ENCODE data around the gene TMPRSS13. TPM values are rescaled to one million over a fixed set of nuclear protein-coding genes. Genes with fewer than 3 reads are reported as not detected.

The TMPRSS13 gene
- total RNA-seq, 1 donor from 2014 or later, result 1.9 TPM

DNA sequence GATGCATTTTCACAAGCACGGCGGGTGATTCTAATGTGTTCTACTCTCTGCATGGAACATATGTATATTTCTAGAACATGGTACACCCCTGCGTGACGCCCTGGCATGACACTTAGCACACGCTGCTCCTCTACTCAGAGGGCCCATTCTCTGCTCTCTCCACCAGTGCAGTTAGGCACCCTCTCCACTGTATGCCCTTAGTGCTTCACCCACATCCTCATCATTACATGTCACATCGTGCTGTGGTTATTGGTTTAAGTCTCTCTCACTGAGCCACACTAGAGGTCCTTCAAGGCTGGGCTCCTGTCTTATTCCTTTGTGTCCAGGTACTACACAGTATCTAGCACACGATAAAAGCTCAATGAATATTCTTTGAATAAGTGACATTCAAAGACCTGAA, 16.7 kb downstream of the TMPRSS13 start:
- DNase-seq (ENCODE audit: low spot score), result no peak

DNA sequence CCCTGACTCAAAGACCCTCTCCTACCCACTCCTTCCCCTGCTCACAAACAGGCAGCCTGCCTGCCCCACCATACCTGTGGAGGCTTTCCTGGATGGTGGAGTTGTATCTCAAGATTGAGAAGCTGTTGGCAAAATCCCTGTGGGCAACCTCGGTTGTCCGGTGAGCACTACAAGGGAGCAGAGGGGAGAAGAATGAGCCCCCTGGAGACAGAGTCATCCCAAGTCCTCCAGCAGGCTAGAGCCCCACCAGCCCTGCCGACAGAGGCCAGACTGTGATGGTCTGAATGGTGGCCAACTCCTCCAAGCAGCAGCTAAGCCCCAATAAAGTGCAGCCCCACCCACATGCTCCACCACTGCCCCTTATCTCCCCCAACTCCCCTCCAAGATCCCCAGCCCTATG, 17.5 kb downstream of the TMPRSS13 start:
- no peak for DNase-seq (ENCODE audit: low spot score)

DNA sequence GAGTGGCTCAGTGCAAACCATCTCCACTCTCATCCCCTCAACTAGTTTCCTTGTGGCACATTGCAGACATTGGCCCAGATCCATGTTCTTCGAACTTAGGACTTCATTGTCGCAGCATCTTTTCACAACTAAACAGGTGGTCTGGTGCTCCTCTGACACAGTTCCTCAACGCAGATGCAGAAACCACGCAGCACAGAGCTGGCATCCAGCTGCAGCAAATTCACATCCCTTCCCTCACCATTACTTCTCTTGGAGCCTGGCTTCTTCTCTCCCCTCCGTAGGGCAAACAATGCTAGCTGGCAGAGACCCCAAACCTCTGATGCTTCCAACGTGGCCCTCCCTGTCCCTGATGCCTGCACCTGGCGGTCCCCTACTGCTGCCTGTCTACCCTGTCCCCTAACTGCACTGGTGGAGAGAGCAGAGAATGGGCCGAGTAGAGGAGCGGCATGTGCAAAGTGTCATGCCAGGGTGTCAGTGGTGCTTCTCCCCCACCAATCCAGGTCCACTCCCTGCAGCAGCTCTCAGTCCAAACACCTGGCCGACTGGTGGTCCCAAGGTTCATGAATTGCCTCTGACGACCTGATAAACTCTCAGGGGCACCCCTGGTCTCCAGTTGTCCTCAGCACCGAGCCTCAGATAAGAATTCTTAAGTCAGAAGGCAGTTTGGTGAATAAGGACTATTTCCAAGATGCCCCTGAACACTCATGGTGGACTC, 18.1 kb downstream of the TMPRSS13 start:
- no peak for DNase-seq (ENCODE audit: low spot score)

DNA sequence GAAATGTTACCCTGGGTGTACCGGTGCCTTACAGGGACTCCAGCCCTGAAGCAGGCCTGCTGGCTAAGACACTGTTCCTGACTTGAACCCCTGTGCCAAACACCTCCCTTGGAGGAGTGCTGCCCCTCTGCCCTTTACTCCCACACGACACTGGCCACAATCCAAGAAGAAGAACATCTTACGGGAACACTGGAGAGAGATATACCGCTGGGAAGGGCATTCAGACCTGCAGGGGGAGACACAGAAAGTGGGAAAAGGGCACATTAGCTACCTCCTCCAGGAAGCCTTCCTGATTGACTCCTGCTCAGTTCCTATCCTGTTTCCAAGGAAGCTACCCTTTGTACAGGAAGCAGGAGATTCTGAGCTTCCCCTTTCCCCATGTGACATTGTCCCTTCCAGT, 18.7 kb downstream of the TMPRSS13 start:
- DNase-seq (ENCODE audit: low spot score), result no peak

DNA sequence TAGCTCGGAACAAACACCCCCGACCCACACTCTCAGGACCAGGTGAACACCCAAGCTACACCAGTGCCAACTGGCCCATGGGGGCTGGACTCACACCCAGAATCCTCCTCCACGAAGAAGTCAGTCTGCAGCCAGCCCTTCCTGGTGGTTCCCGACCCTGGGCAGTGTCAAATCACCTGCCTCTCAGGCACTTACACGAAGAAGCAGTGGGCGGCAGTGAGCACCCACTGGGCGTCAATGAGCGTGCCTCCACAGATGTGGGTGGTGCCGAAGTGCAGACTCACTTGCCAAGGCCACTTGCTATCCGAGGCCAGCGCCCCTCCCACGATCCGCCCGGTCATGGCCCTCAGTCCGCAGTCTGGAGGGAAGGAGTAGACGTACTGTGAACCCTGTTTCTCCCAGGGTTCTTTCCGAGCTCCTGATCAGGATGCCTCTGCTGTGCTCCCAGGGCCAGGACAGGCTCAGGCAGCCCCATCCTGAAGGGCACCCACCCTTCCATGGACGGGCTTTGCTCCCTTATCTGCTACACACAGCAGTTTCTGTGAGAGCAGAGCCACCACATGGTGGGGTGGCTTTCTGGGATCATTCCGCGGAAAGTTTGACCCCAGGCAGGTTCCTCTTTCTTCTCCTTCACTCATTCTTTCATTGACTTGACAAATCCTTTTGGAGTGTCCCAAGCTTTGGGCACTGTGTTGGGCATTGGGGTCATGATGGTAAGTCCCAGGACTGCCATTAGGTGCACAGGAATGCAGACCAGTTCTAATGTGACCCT, 19.4 kb downstream of the TMPRSS13 start:
- DNase-seq (ENCODE audit: low spot score), result no peak

DNA sequence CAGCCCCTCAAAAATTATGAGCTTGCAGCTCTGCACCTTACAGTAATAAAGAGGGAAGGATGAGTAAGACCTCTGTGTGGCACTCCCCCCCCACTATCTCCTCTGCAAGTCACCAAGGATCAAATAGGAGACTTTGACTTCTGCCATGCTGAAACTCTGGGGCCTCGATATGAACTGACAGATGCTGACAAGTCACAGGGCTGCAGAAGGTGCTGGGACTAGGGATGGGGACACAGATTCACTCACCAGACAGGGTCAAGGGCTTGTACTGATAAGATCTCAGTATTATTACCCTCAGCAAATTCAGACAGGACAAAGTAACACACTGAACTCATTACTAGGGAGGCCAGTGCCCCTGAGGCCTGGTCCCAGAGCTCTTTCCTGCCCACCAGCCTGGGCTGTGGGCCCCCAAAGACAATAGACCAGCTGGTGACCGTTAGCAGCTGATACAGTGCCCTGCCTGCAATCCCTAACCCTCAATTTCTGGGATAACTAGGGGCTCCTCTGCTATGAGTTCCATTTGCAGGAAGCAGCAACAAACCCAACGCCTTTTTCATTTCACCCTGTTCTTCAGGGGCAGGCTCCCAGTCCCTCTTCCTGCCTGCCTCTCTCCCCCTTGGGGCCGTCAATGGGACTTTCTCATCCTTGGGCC, 20.1 kb downstream of the TMPRSS13 start:
- DNase-seq (ENCODE audit: low spot score), result no peak

DNA sequence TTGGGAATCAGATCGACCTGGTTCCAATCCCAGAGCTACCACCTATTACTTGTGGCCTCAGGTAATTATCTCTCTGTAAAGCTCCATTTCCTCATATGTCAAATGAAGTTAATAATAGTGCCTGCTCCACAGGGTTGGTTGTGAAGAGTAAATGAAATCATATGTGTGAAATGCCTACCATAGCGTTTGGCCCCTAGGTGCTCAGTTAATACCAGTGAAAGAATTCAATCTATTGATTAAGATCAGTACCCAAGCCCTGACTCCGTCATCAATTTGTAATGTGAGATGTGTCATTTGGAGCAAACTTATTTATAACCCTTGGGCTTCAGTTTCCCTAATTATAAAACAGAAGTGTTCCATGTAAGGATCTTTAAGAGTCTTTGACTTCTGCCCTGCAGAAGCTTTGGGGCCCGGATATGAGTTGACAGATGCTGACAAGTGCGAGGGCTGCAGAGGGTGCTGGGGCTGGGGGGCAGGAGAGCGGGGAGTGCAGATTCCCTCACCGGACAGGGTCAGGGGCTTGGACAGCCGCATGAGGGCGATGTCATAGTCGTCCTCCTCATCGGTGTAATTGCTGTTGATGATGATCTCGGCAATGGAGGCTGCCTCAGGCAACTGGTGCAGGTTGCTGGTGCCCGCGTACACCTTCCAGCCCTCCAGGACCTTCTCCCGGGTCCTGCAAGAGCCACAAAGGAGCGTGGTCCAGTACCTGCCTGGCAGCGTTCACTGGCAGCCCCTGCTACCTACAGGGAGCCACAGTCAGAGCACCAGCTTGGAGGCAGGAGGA, 20.9 kb downstream of the TMPRSS13 start:
- DNase-seq (ENCODE audit: low spot score), result no peak

DNA sequence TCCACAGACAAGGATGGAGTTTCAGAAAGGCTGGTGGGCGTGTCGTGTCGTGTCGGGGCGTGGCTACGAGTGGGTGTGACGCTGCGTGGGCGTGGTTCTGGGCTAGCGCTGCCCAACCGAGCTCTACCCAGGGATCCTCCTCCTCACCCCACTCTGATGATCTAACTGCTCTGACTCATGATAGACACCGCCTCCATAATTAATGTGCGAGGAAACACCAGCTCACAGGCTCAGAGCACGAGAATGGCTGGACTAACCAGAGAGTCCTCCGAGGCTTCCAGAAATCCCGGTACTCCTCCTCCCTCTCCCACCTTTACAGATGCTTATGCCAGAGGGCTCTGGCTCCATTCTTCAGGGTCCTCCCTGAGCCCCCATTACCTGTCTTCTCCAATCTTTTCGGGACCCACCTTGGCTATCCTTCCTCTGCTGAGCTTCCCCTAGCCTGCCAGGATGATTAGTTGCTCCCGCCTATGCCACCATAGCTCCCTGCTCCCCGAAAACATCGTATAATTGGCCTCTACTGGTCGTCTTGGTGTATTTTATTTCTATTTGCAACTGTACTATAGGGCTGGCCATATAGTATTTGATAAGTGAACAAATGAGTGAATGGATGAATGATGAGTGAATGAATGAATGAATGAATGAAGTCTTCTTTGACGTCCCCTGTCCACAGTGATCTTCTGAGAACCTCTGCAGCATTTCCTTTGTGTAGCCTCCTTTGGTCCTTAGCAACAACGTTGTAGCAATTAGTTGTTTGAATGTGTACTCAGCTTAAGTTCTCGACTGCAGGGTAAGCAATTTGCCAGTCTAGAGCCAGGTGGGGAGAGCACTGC, 21.7 kb downstream of the TMPRSS13 start:
- peak; percentile 93 for DNase-seq (ENCODE audit: low spot score)

DNA sequence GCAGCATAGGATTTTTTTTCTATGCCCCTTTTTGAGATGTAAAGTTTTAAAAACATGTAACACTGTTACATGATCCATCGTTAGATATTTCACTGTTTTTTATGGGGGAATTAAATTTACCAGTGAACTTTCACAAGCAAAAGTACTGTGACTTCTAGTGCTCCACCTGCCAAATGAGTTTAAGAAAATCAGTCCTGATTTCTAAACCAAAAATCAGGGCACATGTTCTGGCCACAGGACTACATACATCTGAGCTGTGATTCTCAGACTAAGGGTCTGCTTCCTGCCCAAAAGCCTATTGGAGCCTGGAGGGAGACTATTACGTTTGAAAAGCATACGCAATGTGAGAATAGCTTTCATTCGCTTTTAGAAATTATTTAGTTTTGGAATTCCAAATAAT, 22.5 kb downstream of the TMPRSS13 start:
- no peak for DNase-seq (ENCODE audit: low spot score)

DNA sequence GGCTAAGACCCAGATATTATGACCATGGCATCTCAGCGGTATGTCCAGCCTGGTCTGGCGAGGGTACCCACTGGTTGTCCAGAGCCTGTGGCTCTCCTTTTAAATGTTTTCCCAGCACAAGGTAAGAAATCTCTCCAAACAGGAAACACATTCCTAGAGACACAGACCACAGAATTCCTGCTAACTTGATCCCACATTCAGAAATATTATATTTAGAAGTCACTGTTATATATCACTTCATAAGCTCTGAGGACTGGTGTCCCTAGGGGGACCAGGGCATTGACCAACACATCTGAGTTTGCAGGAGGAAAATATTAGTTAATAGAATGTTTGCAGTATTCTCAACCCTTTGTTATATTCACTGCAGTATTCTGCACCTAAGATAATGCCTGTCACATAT, 23.1 kb downstream of the TMPRSS13 start:
- no peak for DNase-seq (ENCODE audit: low spot score)

DNA sequence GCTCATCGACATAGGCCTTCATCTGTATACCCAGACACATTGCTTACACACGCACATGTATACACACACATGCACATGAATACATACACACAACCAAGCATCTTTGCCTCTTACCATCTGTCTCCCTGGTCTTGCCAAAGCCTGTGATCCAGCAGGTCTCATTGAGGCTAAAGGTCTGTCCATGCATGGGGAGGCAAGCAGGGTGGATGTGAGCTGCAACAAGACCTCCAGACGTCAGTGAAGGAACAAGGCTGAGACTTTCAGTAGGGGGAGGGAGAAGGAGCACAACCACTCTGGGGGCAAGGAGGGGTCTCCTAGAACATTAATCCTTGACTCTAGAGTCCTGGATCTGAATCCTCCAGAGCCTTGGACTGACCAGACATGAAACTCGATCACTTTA, 23.7 kb downstream of the TMPRSS13 start:
- DNase-seq (ENCODE audit: low spot score), result no peak

DNA sequence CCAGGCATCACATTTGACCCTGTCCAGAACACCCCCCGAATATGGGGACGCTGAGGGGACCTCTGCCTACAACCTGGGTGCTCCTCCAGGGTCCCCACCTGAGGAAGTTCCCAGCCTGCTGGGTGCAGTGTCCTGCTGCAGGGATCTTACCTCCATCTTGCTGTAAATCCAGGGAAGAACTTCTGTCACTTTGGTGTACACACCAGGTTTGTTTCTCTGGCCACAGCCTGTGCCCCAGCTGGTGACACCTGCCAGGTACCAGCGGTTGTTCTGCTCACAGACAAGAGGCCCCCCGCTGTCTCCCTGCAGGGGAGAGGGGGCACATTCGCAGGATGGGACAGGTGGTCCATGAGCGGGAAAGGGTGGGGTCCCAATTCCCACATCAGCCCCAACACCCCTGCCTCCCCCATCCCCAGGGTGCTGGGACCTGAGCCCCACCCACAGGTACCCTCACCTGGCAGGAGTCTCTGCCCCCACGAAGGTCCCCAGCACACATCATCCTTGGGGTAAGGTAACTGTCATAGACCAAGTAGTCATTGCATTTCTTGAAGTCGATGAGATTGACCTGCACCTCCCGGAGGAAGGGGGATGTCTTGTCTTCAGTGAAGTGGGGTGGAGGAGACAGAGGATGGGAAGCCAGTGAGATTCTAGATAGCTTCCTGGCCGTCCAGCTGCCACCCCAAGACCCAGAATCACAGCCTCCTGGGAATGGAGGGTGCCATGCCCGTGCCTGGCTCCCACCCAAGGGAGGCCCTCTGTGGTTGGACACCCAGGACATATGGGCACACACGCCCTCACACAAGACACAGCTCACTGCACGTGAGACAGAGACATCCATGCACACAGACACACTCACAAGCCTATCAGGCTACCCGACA, 25.5 kb downstream of the TMPRSS13 start:
- DNase-seq (ENCODE audit: low spot score), result no peak

DNA sequence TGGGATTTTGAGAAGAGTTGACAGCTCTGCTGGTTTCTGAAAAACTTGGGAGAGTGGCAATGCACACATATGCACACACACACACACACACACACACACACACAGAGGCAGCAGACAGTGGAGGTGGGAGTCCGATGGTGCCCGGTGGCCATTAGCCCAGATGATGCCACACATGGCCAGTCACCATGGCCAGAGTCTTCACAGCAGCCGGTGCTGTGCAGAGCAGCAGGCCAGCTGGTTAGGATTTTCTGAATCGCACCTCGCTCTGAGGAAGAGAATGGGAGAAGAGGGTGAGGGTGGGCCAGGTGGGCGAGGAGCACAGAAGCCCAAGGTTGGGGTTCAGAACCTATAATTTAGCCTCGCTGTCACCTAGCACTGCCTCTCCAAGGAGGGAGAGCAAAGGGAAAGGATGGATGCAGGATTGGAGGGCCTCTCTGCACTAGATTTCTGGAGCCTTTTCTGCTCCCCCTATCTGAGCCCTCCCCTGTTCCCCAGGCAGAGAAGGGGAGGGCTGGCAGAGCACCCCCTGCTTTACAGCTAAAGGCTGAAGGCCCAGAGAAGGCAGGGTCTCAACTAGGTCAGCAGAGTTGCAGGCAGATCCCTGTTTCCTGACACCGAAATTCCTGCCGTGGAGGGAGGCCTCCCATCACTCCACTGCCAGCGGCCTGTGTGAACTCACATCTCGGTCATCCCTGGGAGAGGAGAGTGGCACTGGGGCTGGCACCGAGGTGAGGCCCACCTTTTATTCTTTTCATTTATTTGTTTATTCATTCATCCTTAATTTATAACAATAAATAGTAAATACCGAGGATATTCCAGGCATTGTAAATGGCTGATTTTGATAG, 27.0 kb downstream of the TMPRSS13 start:
- no peak for DNase-seq (ENCODE audit: low spot score)

DNA sequence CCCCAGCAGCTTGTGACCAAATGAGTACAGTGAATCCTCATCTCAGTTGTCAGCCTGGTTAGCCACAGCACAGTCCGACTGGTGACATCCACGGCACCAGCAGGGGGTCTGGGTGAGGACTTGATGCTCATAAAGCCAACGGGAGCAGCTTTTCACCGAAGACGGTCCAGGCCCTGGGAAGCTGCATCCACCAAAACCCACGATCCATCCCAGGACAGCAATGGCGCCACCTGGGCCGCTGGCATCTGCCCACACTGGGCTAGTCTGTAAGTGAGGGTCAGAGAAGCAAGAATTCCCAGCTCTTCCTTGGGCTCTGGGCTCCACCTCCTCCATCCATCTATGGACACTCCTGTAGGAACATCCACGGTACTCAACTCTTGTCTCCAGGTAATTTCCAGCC, 27.6 kb downstream of the TMPRSS13 start:
- DNase-seq (ENCODE audit: low spot score), result no peak

DNA sequence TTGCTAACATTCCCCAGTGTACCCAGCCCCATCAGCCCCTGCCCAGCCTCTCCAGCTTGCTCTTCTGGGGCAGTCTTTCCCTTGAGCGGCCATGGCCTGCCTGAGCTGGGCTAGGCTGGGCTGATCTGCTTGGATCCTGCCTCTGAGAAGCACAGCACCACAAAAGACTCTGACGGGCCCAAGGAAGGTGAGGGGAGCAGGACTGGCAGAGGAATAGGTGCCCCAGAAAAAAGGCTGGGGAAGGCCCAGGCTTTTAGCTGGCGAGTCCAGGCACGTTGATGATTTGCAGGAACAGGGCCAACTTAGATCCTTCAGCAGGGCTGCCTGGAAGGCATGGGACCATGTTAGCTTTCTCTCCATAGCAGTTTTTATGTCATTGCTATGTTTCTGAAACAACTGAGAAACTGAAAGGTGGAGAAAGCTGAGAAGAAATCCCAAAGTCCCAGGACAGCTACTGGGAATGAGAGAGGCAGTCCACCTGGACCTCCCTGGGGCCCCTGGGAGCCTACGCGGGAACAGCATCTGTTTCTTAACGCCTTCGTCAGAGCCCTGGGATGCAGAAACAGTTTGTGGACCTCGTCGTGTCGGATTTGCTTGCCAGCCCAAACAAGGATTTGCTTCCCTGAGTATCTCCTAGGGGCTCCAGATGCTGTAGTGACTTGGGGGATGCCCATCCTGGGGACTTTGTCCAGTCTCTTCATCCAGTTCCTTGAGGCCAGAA, 28.3 kb downstream of the TMPRSS13 start:
- no peak for DNase-seq (ENCODE audit: low spot score)

DNA sequence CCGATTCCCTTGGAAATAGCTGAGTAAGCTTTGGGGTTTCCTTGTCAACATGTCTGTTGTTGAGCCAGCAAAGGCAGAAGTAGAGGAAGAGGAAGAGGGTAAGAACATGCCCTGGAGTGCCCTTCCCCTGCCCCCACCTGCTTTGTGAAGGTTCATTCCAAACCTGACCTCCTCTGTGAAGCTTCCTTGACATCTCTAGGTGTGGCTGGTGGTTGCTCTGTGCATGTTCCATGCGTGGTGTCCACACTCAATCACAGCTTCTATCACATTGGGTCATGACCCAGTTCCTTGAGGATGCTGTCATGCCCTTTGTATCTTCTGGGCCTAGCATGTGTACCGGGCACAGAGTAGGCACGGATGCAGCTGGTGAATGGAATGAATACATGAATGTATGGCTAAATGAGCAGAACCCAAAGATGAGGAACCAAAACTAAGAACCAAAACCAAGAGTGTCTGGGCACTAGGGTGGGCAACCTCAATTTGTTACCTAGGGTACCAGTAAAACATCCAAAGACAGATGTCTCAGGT, 29.0 kb downstream of the TMPRSS13 start:
- DNase-seq (ENCODE audit: low spot score), result no peak

DNA sequence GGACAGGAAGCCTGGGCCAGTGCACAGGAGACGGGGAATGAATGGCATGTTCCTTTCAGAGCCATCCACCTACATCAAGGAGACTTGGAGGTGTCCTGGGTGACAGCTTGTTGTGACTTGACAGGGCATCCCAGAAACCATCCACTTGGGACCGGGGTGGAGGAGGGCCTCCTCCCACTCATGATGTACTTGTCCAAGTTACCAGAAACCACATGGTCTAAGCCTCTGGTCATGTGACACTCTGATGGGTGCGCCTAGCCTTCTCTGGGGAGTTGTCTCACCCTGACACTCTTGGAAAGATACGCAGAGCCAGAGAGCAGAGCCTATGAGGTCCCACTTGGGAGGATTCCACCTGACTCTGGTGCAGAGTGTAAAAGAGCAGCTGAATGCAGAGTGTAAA, 31.1 kb downstream of the TMPRSS13 start:
- DNase-seq (ENCODE audit: low spot score), result no peak

DNA sequence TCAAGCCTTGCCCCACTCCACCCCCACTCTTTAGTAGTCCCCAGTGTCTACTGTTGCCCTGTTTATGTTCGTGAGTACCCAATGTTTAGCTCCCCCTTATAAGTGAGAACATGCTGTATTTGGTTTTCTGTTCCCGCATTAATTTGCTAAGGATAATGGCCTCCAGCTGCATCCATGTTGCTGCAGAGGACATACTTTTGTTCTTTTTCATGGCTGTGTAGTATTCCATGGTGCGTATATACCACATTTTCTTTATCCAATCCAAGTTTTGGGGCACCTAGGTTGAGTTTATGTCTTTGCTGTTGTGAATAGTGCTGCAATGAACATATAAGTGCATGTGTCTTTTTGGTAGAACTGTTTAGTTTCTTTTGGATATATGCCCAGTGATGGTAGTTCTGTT, 36.6 kb downstream of the TMPRSS13 start:
- no peak for DNase-seq (ENCODE audit: low spot score)
